Endothelial cell (in vitro differentiated cells): ENCODE measurements around the gene NR0B2. TPM values are rescaled to one million over a fixed set of nuclear protein-coding genes. Genes with fewer than 3 reads are reported as not detected.

ENCODE experiments used
- DNase-seq: peaks from one replicate; pipeline ENCODE4 v3.0.0; 2021; ENCODE audit warnings: low spot score
- H3K27ac Mint-ChIP-seq: one replicate; pipeline ENCODE4 v1.8.0; 2021; ENCODE audit warnings: mixed read lengths, inconsistent platforms; ENCODE audit not compliant: unreplicated experiment
- H3K27me3 Mint-ChIP-seq: one replicate; pipeline ENCODE4 v1.8.0; 2021; ENCODE audit warnings: mild to moderate bottlenecking, moderate library complexity, mixed read lengths, inconsistent platforms; ENCODE audit not compliant: unreplicated experiment
- H3K36me3 Mint-ChIP-seq: one replicate; pipeline ENCODE4 v1.8.0; 2021; ENCODE audit warnings: mild to moderate bottlenecking, low read depth, mixed read lengths, inconsistent platforms; ENCODE audit not compliant: unreplicated experiment
- H3K4me1 Mint-ChIP-seq: one replicate; pipeline ENCODE4 v1.8.0; 2021; ENCODE audit warnings: mild to moderate bottlenecking, mixed read lengths, inconsistent platforms; ENCODE audit not compliant: unreplicated experiment
- H3K4me3 Mint-ChIP-seq: one replicate; pipeline ENCODE4 v1.8.0; 2021; ENCODE audit warnings: mild to moderate bottlenecking, mixed read lengths, inconsistent platforms; ENCODE audit not compliant: unreplicated experiment
- H3K9me3 Mint-ChIP-seq: one replicate; pipeline ENCODE4 v1.8.0; 2021; ENCODE audit warnings: mixed read lengths, inconsistent platforms; ENCODE audit not compliant: unreplicated experiment
- CTCF ChIP-seq: fragments of 200-600 bp; sonication (generic); IDR thresholded peaks from one replicate; pipeline ENCODE4 v1.5.0; 2021; ENCODE audit warnings: antibody characterized with exemption; ENCODE audit not compliant: unreplicated experiment
- total RNA-seq: library from RNA; stranded (reverse); fragmentation: NEBNext Ultra II Directional; extraction: Animal tissue kit (Norgen Biotek cat#: 25700); gene quantifications from one replicate; pipeline ENCODE4 v1.2.1, GENCODE V29; 2021; ENCODE audit not compliant: unreplicated experiment

Gene NR0B2
- total RNA-seq, 1 donor from 2014 or later: not detected

DNA sequence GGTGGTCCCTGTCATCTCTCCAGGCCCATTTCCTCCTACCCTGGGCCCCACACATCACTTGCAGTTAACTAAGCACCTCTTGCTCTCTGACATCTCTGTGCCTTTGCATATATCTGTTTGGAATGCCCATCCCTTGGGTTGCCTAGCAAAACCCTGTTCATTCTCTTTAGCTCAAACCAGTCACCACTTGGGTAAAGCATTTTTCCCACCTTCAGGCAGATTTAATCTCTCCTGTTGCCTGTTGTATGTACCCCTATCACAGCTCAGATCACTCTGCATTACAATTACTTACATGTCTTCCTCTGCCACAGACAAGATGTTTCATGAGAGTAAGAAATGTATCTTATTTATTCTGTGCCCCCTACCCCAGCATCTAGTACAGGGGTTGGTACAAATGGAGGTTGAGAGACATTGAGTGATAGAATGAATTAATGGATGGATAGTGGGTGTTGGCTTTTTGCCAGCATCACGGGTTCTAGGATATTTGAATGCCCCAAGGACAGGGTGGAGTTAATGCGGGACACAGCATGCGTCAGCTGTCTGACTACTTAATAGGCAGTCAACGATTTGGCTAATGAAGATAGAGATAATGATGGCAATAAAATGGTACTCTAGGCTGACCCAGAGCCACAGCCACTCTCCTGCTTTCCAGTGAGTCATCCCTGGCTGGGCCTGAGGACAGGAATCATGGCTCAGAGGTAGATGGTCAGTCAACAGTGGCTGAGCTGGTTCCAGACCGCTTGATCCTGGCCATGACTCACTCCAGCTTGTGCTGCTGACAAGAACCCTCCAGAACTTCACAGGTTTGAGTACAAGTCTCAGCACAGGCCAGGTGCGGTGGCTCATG, 6.5 kb downstream of the NR0B2 start:
- H3K4me3 Mint-ChIP-seq: no peak overlapping the region
- TF ChIP-seq CTCF: no peak
- peaks cover 7% of the 10 kb centered on the region for H3K27me3 Mint-ChIP-seq
- no peak for DNase-seq
- no peaks in the 10 kb centered on the region for H3K36me3 Mint-ChIP-seq
- H3K4me1 Mint-ChIP-seq: no peaks in the 10 kb centered on the region
- H3K27ac Mint-ChIP-seq: no peak overlapping the region
- no peaks in the 10 kb centered on the region for H3K9me3 Mint-ChIP-seq

DNA sequence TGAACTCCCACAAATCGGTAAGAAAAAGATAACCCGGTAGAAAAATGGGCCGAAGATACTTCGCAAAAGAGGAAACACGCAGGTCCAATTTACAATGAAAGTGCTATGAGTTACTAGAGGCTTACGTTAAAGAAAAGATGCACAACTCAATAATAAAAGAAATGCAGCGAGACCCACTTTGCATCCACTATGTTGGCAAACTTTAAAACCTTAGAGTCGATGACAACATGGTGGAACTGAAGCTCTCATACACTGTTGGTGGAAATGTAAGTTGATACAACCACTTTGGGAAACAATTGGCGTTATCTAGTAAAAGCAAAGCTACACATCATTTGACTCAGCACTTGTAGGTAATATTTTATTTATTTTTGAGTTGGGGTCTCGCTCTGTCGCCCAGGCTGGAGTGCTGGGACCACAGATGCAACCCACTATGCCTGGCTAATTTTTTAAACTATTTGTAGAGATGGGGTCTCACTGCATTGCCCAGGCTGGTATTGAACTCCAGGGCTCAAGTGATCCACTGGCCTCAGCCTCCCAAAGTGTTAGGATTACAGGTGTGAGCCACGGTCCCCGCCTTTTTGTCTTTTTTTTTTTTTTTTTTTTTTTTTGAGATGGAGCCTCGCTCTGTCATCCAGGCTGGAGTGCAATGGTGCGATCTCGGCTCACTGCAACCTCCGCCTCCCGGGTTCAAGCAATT, 12.8 kb downstream of the NR0B2 start:
- Mint-ChIP-seq H3K9me3 (no peaks in the 10 kb centered on the region), H3K4me3 (peak overlapping the region; percentile 96), H3K36me3 (peaks cover 7% of the 10 kb centered on the region), H3K27ac (peak overlapping the region; percentile 99), H3K27me3 (peaks cover 5% of the 10 kb centered on the region), H3K4me1 (peaks cover 20% of the 10 kb centered on the region)
- no peak for DNase-seq
- no peak for TF ChIP-seq CTCF

GRCh38 chr1:26900001-26900814, 13.6 kb downstream of the NR0B2 start, which contains the start of gene GPATCH3:
Gene GPATCH3 (minus strand): TSS chr1:26900467. CDS start chr1:26900442, 25 bp downstream.
- Mint-ChIP-seq H3K27me3 (peaks cover 5% of the 10 kb centered on the region), H3K4me1 (peaks cover 20% of the 10 kb centered on the region), H3K4me3 (peak within 1 kb of the TSS; percentile 96), H3K27ac (peak within 1 kb of the TSS; percentile 99), H3K9me3 (no peaks in the 10 kb centered on the region), H3K36me3 (peaks cover 7% of the 10 kb centered on the region)
- no peak for TF ChIP-seq CTCF
- peak; percentile 87 for DNase-seq

DNA sequence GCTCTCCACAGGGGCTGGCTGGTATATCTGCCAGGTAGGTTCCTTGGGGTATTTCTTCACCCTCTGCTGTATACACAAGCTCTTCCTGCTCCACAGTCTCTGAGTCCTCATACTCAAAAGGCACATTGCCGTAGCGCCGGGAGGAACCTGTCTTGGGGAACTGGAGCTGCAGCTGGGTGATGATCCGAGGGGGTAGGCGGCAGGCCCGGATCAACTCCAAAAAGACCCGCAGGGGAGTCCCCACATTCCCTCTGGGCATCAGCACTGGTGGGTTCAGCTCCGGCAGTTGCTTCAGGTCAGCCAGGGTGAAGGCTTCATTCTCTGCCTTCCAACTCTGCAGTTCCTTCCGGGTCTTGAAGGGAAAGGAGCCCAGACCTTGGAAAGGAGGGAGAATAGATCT, 16.4 kb downstream of the NR0B2 start:
- H3K27me3 Mint-ChIP-seq: peaks cover 6% of the 10 kb centered on the region
- no peaks in the 10 kb centered on the region for H3K9me3 Mint-ChIP-seq
- no peak for TF ChIP-seq CTCF
- DNase-seq: no peak
- H3K4me3 Mint-ChIP-seq: peak overlapping the region; percentile 65
- peaks cover 26% of the 10 kb centered on the region for H3K4me1 Mint-ChIP-seq
- H3K27ac Mint-ChIP-seq: no peak overlapping the region
- H3K36me3 Mint-ChIP-seq: peaks cover 28% of the 10 kb centered on the region
